HEK293 (cell line): Measurements from ENCODE around the gene DGKB.

Experiments used
- CTCF ChIA-PET: fragments of 350-600 bp; formaldehyde crosslinking; extraction: SDS; loops from one replicate; lab custom pipeline; 2021; ENCODE audit warnings: antibody characterized with exemption; lab: Yijun Ruan, JAX
- POLR2A ChIA-PET: fragments of 300-600 bp; formaldehyde crosslinking; extraction: SDS; loops from one replicate; lab custom pipeline; 2020; ENCODE audit warnings: antibody characterized with exemption, inconsistent platforms; lab: Yijun Ruan, JAX
- H3K27ac ChIP-seq: fragments of 200-500 bp; sonication (Bioruptor generic); 2 replicates; pipeline ENCODE4 v1.5.1; 2014; ENCODE audit warnings: low read depth, low read length, control low read depth, inconsistent platforms; ENCODE audit errors: extremely low read depth
- H3K36me3 ChIP-seq, 2 experiments: fragments of 200-500 bp in 1 of 2; sonication (Bioruptor generic) in 1 of 2; 1 replicate in 1 of 2; 2 replicates in 1 of 2; pipeline ENCODE4 v1.5.1; 2014 to 2017; ENCODE audit warnings: inconsistent platforms in 2 of 2, low read length in 2 of 2; ENCODE audit not compliant: control insufficient read depth in 2 of 2, insufficient read depth in 1 of 2
- H3K4me1 ChIP-seq: fragments of 200-500 bp; sonication (Bioruptor generic); 2 replicates; pipeline ENCODE4 v1.5.1; 2014; ENCODE audit warnings: mild to moderate bottlenecking, low read length, inconsistent platforms; ENCODE audit not compliant: control insufficient read depth, insufficient read depth
- H3K4me3 ChIP-seq: 2 replicates; pipeline ENCODE4 v1.5.1; 2011; ENCODE audit warnings: low read depth, mild to moderate bottlenecking, control low read depth, low read length, moderate library complexity
- H3K9me3 ChIP-seq: fragments of 200-500 bp; sonication (Bioruptor generic); 2 replicates; pipeline ENCODE4 v1.5.1; 2014; ENCODE audit warnings: low read depth, low read length, inconsistent platforms; ENCODE audit not compliant: control insufficient read depth, insufficient read depth
- GFI1B ChIP-seq: fragments of 450-650 bp; formaldehyde crosslinking; IDR thresholded peaks from 2 replicates; pipeline ENCODE4 v1.5.1; 2016; ENCODE audit warnings: missing biosample characterization, missing genetic modification characterization
- GLI2 ChIP-seq: fragments of 450-650 bp; formaldehyde crosslinking; IDR thresholded peaks from 2 replicates; pipeline ENCODE4; 2017; ENCODE audit warnings: missing biosample characterization, missing genetic modification characterization, low read depth, borderline replicate concordance
- KLF10 ChIP-seq: fragments of 450-650 bp; IDR thresholded peaks from 2 replicates; pipeline ENCODE4 v1.5.1; 2018; ENCODE audit warnings: missing biosample characterization, mild to moderate bottlenecking, missing genetic modification characterization
- KLF16 ChIP-seq: fragments of 450-650 bp; formaldehyde crosslinking; IDR thresholded peaks from 2 replicates; pipeline ENCODE4 v1.5.1; 2017; ENCODE audit warnings: missing biosample characterization, missing genetic modification characterization
- ZNF133 ChIP-seq: fragments of 450-650 bp; formaldehyde crosslinking; IDR thresholded peaks from 2 replicates; pipeline ENCODE4 v1.5.1; 2016; ENCODE audit warnings: missing biosample characterization, missing genetic modification characterization
- ZNF157 ChIP-seq: fragments of 450-650 bp; formaldehyde crosslinking; IDR thresholded peaks from 2 replicates; pipeline ENCODE4 v1.5.1; 2016; ENCODE audit warnings: missing biosample characterization, missing genetic modification characterization
- ZNF169 ChIP-seq: fragments of 450-650 bp; formaldehyde crosslinking; IDR thresholded peaks from 2 replicates; pipeline ENCODE4 v1.5.1; 2016; ENCODE audit warnings: missing biosample characterization, missing genetic modification characterization
- ZNF341 ChIP-seq: fragments of 450-650 bp; formaldehyde crosslinking; IDR thresholded peaks from 2 replicates; pipeline ENCODE4; 2016; ENCODE audit warnings: low read depth, missing biosample characterization, missing genetic modification characterization
- ZNF510 ChIP-seq: fragments of 450-650 bp; formaldehyde crosslinking; IDR thresholded peaks from 2 replicates; pipeline ENCODE4 v1.5.1; 2018; ENCODE audit warnings: mild to moderate bottlenecking, missing genetic modification characterization, missing biosample characterization; ENCODE audit not compliant: insufficient replicate concordance
- ZNF600 ChIP-seq: fragments of 450-650 bp; formaldehyde crosslinking; IDR thresholded peaks from 2 replicates; pipeline ENCODE4 v1.5.1; 2016; ENCODE audit warnings: missing biosample characterization, missing genetic modification characterization
- ZNF660 ChIP-seq: fragments of 450-650 bp; IDR thresholded peaks from 2 replicates; pipeline ENCODE4 v1.5.1; 2018; ENCODE audit warnings: missing biosample characterization, mild to moderate bottlenecking, missing genetic modification characterization
- ZNF677 ChIP-seq: fragments of 450-650 bp; IDR thresholded peaks from 2 replicates; pipeline ENCODE4 v1.5.0; 2018; ENCODE audit warnings: missing biosample characterization, mild to moderate bottlenecking, missing genetic modification characterization, moderate library complexity
- ZNF843 ChIP-seq: fragments of 450-650 bp; formaldehyde crosslinking; IDR thresholded peaks from 2 replicates; pipeline ENCODE4 v1.5.1; 2016; ENCODE audit warnings: missing biosample characterization, missing genetic modification characterization
- ZSCAN23 ChIP-seq: fragments of 450-650 bp; formaldehyde crosslinking; IDR thresholded peaks from 2 replicates; pipeline ENCODE4 v1.5.1; 2016; ENCODE audit warnings: missing biosample characterization, missing genetic modification characterization
- TF ChIP-seq, protein P1 (sequence below): fragments of 450-650 bp; formaldehyde crosslinking; IDR thresholded peaks from 2 replicates; pipeline ENCODE4 v1.5.1; 2017; ENCODE audit warnings: missing biosample characterization, missing genetic modification characterization
- TF ChIP-seq, protein P2 (sequence below): fragments of 450-650 bp; formaldehyde crosslinking; IDR thresholded peaks from 2 replicates; pipeline ENCODE4 v1.5.1; 2016; ENCODE audit warnings: missing biosample characterization, missing genetic modification characterization
- TF ChIP-seq, protein P3 (sequence below): fragments of 450-650 bp; IDR thresholded peaks from 2 replicates; pipeline ENCODE4 v1.5.1; 2018; ENCODE audit warnings: missing biosample characterization, missing genetic modification characterization
- TF ChIP-seq, protein P4 (sequence below): fragments of 450-650 bp; formaldehyde crosslinking; IDR thresholded peaks from 2 replicates; pipeline ENCODE4 v1.5.1; 2016; ENCODE audit warnings: missing biosample characterization, missing genetic modification characterization
- TF ChIP-seq, protein P5 (sequence below): fragments of 450-650 bp; formaldehyde crosslinking; IDR thresholded peaks from 2 replicates; pipeline ENCODE4 v1.5.1; 2016; ENCODE audit warnings: missing biosample characterization, missing genetic modification characterization
- TF ChIP-seq, protein P6 (sequence below): fragments of 450-650 bp; formaldehyde crosslinking; IDR thresholded peaks from 2 replicates; pipeline ENCODE4 v1.5.1; 2016; ENCODE audit warnings: missing biosample characterization, missing genetic modification characterization, low read depth

The DGKB gene

DNA sequence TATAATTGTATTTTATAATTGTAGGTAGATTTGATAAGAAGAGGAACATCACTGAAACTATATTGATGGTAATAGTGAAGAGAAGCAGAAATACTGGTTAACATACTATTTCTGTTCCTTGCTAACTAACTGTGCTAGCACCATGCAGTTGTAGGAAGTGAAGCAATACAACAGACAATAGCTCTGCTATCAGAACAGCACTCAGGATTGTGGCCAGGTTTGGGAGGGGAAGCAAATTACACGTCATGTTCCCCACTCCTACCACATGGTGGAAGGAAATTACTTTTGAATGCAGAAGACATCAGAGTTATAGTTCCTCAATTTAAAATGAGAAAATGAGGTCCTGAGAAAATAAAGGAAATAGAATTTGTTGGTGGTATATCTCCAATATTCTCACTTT lies 151.1 kb downstream of the DGKB start:
- Histone ChIP-seq H3K9me3 (no peaks in the 10 kb centered on the region), H3K36me3 (no peaks in the 10 kb centered on the region), H3K4me3 (no peak overlapping the region), H3K4me1 (no peaks in the 10 kb centered on the region), H3K27ac (no peak overlapping the region)
- ChIA-PET POLR2A (no interaction called here), CTCF (no interaction called here)
- TF ChIP-seq ZNF677 (tag by site-specific recombination) (no peak), KLF16 (no peak), GLI2 (tag by site-specific recombination) (no peak), ZNF510 (tag by site-specific recombination) (no peak), ZNF133 (tag by site-specific recombination) (no peak), GFI1B (tag by site-specific recombination) (no peak), ZNF660 (no peak)
- TF ChIP-seq, protein P1, sequence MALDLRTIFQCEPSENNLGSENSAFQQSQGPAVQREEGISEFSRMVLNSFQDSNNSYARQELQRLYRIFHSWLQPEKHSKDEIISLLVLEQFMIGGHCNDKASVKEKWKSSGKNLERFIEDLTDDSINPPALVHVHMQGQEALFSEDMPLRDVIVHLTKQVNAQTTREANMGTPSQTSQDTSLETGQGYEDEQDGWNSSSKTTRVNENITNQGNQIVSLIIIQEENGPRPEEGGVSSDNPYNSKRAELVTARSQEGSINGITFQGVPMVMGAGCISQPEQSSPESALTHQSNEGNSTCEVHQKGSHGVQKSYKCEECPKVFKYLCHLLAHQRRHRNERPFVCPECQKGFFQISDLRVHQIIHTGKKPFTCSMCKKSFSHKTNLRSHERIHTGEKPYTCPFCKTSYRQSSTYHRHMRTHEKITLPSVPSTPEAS (tag by site-specific recombination), result no peak

DNA sequence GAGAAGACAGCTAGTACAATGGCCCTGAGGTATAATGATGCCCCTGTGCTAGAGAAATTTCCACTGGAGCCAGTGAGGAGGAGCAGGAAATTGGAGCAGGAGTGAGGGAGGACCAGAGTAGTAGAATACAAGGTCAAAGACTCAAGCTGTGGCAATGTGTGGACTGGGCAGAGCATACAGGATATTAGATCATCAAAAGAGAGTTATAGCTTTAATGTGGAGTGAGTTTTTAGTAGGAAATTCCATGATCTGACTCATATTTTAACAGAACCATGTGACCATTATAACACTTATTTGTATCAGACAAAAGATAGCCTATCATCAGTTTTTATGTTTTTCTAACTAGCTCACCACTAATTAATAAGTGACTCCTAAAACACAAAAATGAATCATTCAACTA lies 154.1 kb downstream of the DGKB start:
- no peak overlapping the region for H3K4me3 ChIP-seq
- CTCF ChIA-PET, result no interaction called here

More for the DNA sequence above, 154.1 kb downstream of the DGKB start:
- no peaks in the 10 kb centered on the region for H3K9me3 ChIP-seq
- no peaks in the 10 kb centered on the region for H3K36me3 ChIP-seq
- H3K4me1 ChIP-seq, result no peaks in the 10 kb centered on the region
- no peak overlapping the region for H3K27ac ChIP-seq
- no peak for TF ChIP-seq ZSCAN23 (tag by site-specific recombination)
- no peak for TF ChIP-seq ZNF600 (tag by site-specific recombination)
- TF ChIP-seq ZNF843, result no peak
- TF ChIP-seq GLI2 (tag by site-specific recombination), result no peak
- no peak for TF ChIP-seq ZNF157 (tag by site-specific recombination)
- no peak for TF ChIP-seq ZNF341 (tag by site-specific recombination)
- TF ChIP-seq, protein P2, sequence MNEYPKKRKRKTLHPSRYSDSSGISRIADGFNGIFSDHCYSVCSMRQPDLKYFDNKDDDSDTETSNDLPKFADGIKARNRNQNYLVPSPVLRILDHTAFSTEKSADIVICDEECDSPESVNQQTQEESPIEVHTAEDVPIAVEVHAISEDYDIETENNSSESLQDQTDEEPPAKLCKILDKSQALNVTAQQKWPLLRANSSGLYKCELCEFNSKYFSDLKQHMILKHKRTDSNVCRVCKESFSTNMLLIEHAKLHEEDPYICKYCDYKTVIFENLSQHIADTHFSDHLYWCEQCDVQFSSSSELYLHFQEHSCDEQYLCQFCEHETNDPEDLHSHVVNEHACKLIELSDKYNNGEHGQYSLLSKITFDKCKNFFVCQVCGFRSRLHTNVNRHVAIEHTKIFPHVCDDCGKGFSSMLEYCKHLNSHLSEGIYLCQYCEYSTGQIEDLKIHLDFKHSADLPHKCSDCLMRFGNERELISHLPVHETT (tag by site-specific recombination), result no peak
- TF ChIP-seq, protein P3, sequence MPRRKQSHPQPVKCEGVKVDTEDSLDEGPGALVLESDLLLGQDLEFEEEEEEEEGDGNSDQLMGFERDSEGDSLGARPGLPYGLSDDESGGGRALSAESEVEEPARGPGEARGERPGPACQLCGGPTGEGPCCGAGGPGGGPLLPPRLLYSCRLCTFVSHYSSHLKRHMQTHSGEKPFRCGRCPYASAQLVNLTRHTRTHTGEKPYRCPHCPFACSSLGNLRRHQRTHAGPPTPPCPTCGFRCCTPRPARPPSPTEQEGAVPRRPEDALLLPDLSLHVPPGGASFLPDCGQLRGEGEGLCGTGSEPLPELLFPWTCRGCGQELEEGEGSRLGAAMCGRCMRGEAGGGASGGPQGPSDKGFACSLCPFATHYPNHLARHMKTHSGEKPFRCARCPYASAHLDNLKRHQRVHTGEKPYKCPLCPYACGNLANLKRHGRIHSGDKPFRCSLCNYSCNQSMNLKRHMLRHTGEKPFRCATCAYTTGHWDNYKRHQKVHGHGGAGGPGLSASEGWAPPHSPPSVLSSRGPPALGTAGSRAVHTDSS, result no peak
- TF ChIP-seq, protein P4, sequence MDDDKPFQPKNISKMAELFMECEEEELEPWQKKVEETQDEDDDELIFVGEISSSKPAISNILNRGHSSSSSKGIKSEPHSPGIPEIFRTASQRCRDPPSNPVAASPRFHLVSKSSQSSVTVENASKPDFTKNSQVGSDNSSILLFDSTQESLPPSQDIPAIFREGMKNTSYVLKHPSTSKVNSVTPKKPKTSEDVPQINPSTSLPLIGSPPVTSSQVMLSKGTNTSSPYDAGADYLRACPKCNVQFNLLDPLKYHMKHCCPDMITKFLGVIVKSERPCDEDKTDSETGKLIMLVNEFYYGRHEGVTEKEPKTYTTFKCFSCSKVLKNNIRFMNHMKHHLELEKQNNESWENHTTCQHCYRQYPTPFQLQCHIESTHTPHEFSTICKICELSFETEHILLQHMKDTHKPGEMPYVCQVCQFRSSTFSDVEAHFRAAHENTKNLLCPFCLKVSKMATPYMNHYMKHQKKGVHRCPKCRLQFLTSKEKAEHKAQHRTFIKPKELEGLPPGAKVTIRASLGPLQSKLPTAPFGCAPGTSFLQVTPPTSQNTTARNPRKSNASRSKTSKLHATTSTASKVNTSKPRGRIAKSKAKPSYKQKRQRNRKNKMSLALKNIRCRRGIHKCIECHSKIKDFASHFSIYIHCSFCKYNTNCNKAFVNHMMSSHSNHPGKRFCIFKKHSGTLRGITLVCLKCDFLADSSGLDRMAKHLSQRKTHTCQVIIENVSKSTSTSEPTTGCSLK, result no peak
- TF ChIP-seq ZNF169, result no peak
- TF ChIP-seq, protein P5, sequence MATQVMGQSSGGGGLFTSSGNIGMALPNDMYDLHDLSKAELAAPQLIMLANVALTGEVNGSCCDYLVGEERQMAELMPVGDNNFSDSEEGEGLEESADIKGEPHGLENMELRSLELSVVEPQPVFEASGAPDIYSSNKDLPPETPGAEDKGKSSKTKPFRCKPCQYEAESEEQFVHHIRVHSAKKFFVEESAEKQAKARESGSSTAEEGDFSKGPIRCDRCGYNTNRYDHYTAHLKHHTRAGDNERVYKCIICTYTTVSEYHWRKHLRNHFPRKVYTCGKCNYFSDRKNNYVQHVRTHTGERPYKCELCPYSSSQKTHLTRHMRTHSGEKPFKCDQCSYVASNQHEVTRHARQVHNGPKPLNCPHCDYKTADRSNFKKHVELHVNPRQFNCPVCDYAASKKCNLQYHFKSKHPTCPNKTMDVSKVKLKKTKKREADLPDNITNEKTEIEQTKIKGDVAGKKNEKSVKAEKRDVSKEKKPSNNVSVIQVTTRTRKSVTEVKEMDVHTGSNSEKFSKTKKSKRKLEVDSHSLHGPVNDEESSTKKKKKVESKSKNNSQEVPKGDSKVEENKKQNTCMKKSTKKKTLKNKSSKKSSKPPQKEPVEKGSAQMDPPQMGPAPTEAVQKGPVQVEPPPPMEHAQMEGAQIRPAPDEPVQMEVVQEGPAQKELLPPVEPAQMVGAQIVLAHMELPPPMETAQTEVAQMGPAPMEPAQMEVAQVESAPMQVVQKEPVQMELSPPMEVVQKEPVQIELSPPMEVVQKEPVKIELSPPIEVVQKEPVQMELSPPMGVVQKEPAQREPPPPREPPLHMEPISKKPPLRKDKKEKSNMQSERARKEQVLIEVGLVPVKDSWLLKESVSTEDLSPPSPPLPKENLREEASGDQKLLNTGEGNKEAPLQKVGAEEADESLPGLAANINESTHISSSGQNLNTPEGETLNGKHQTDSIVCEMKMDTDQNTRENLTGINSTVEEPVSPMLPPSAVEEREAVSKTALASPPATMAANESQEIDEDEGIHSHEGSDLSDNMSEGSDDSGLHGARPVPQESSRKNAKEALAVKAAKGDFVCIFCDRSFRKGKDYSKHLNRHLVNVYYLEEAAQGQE (tag by site-specific recombination), result no peak
- no peak for TF ChIP-seq KLF10
- TF ChIP-seq, protein P6, sequence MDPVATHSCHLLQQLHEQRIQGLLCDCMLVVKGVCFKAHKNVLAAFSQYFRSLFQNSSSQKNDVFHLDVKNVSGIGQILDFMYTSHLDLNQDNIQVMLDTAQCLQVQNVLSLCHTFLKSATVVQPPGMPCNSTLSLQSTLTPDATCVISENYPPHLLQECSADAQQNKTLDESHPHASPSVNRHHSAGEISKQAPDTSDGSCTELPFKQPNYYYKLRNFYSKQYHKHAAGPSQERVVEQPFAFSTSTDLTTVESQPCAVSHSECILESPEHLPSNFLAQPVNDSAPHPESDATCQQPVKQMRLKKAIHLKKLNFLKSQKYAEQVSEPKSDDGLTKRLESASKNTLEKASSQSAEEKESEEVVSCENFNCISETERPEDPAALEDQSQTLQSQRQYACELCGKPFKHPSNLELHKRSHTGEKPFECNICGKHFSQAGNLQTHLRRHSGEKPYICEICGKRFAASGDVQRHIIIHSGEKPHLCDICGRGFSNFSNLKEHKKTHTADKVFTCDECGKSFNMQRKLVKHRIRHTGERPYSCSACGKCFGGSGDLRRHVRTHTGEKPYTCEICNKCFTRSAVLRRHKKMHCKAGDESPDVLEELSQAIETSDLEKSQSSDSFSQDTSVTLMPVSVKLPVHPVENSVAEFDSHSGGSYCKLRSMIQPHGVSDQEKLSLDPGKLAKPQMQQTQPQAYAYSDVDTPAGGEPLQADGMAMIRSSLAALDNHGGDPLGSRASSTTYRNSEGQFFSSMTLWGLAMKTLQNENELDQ (tag by site-specific recombination), result no peak
- TF ChIP-seq, all 188 proteins: peak for 0
- POLR2A ChIA-PET, result no interaction called here
